K562 (cell line): ENCODE measurements around the gene ZNF747. TPM values are rescaled to one million over a fixed set of nuclear protein-coding genes. Genes with fewer than 3 reads are reported as not detected.

Experiments used
- ATAC-seq: fragments of 200-7000 bp; cut with Tn5 transposase; 3 replicates; pipeline ENCODE4 v1.9.1; 2020; ENCODE audit warnings: moderate library complexity
- BruUV-seq: library from RNA; stranded (reverse); fragments of 400-500 nt; replicated peaks from 2 replicates; lab custom pipeline; 2021; lab: Mats Ljungman, UMichigan
- CTCF ChIA-PET: fragments of 300-600 bp; formaldehyde crosslinking; extraction: SDS; loops from one replicate; lab custom pipeline; 2021; ENCODE audit warnings: low intra/inter-chr PET ratio; lab: Yijun Ruan, JAX
- POLR2A ChIA-PET: fragments of 300-600, 350-650 bp; sonication (Branson Sonifier 250); formaldehyde crosslinking; extraction: SDS; loops from one replicate; lab custom pipeline; 2021; ENCODE audit warnings: antibody characterized with exemption, inconsistent platforms; lab: Yijun Ruan, JAX
- DNase-seq, 4 experiments: peaks; one replicate each; pipeline versions ENCODE4 v3.0.0 to v3.0.0-alpha.2; 2011 to 2018; ENCODE audit warnings: low spot score in 3 of 4, mixed read lengths in 3 of 4; ENCODE audit errors: extremely low read depth in 1 of 4
- FAIRE-seq: peaks from 2 replicates; lab custom pipeline; 2011; peaks lifted over from hg19 to GRCh38; lab: Jason Lieb, UNC
- H2AFZ ChIP-seq: 2 replicates; pipeline ENCODE4 v1.6.0; 2011; ENCODE audit warnings: low read depth, low read length, control low read depth, inconsistent platforms
- H3K27ac ChIP-seq: fragments of 200-600 bp; 3 replicates; pipeline ENCODE4 v1.8.0; 2011; ENCODE audit warnings: low read depth, mild to moderate bottlenecking, control low read depth, inconsistent platforms, low read length, moderate library complexity, mixed read lengths; ENCODE audit errors: extremely low read depth
- H3K27me3 ChIP-seq, 2 experiments: fragments of 300-600 bp in 1 of 2; 2 replicates in 1 of 2; 3 replicates in 1 of 2; pipeline versions ENCODE4 v1.6.0 to v1.8.0; 2011; ENCODE audit warnings: inconsistent platforms in 2 of 2, low read length in 2 of 2, mild to moderate bottlenecking in 1 of 2, mixed read lengths in 1 of 2, moderate library complexity in 1 of 2; ENCODE audit not compliant: control insufficient read depth in 2 of 2, insufficient read depth in 2 of 2
- H3K36me3 ChIP-seq: fragments of 300-600 bp; 3 replicates; pipeline ENCODE4 v1.8.0; 2011; ENCODE audit warnings: mild to moderate bottlenecking, low read length, inconsistent platforms; ENCODE audit not compliant: control insufficient read depth, insufficient read depth
- H3K4me1 ChIP-seq, 2 experiments: fragments of 200-600 bp in 1 of 2; replicated peaks in 1 of 2; 2 replicates in 1 of 2; 3 replicates in 1 of 2; pipeline versions ENCODE4 v1.5.1 to v1.8.0; 2011; ENCODE audit warnings: inconsistent platforms in 2 of 2, low read length in 2 of 2, mild to moderate bottlenecking in 1 of 2, mixed read lengths in 1 of 2, moderate library complexity in 1 of 2; ENCODE audit not compliant: control insufficient read depth in 2 of 2, insufficient read depth in 2 of 2
- H3K4me2 ChIP-seq: 2 replicates; pipeline ENCODE4 v1.6.1; 2011; ENCODE audit warnings: low read length, control low read depth, inconsistent platforms, mixed read lengths; ENCODE audit not compliant: insufficient read depth
- H3K4me3 ChIP-seq: fragments of 200-600 bp; sonication (generic), shearing (Covaris generic); 2 replicates; pipeline ENCODE4 v1.5.1; 2016; ENCODE audit warnings: control low read depth, inconsistent platforms
- H3K79me2 ChIP-seq: fragments of 200-600 bp; 3 replicates; pipeline ENCODE4 v1.8.0; 2011; ENCODE audit warnings: low read length, inconsistent platforms; ENCODE audit not compliant: control insufficient read depth, insufficient read depth
- H3K9ac ChIP-seq, 2 experiments: 2 replicates each; pipeline versions ENCODE4 v1.6.0 to v1.6.1; 2011; ENCODE audit warnings: low read depth in 2 of 2, low read length in 2 of 2, control low read depth in 1 of 2, inconsistent platforms in 1 of 2, mild to moderate bottlenecking in 1 of 2, mixed read lengths in 1 of 2; ENCODE audit not compliant: insufficient read depth in 1 of 2
- H3K9me1 ChIP-seq: one replicate; pipeline ENCODE4 v1.6.0; 2011; ENCODE audit warnings: inconsistent platforms, mild to moderate bottlenecking, low read length, moderate library complexity; ENCODE audit not compliant: control insufficient read depth, insufficient read depth
- H3K9me3 ChIP-seq: replicated peaks from 2 replicates; pipeline ENCODE4 v1.5.1; 2011; ENCODE audit warnings: low read depth, low read length, inconsistent platforms; ENCODE audit not compliant: control insufficient read depth, insufficient read depth
- H4K20me1 ChIP-seq: replicated peaks from 2 replicates; pipeline ENCODE4 v1.6.1; 2011; ENCODE audit warnings: low read length, inconsistent platforms, mixed read lengths; ENCODE audit not compliant: control insufficient read depth, insufficient read depth
- ASH1L ChIP-seq: fragments of 450-650 bp; IDR thresholded peaks from 2 replicates; pipeline ENCODE4 v1.6.1; 2018; ENCODE audit warnings: borderline replicate concordance, mild to moderate bottlenecking, low read depth; ENCODE audit not compliant: partially characterized antibody
- CXXC5 ChIP-seq: fragments of 250-450 bp; sonication (Bioruptor Pico); IDR thresholded peaks from 2 replicates; pipeline ENCODE4 v1.8.0; 2022; ENCODE audit warnings: inconsistent platforms, mild to moderate bottlenecking, moderate library complexity
- GTF2E2 ChIP-seq: fragments of 200-800 bp; sonication (Bioruptor generic); IDR thresholded peaks from 2 replicates; pipeline ENCODE4 v1.6.1; 2016; ENCODE audit warnings: missing genetic modification characterization, missing compliant biosample characterization
- HNRNPK ChIP-seq: fragments of 200-400 bp; formaldehyde crosslinking; IDR thresholded peaks from one replicate; pipeline ENCODE4 v1.6.1; 2018; ENCODE audit warnings: mild to moderate bottlenecking, low read depth, low read length; ENCODE audit not compliant: poor library complexity, severe bottlenecking
- NR4A1 ChIP-seq, 2 experiments: fragments of 250-450 bp in 1 of 2; fragments of 450-650 bp in 1 of 2; sonication (Bioruptor Pico) in 1 of 2; IDR thresholded peaks; 2 replicates each; pipeline versions ENCODE4 v1.4.0 to v1.6.1; 2016 to 2020; ENCODE audit warnings: mild to moderate bottlenecking in 2 of 2, missing compliant biosample characterization in 1 of 2, missing genetic modification characterization in 1 of 2, moderate library complexity in 1 of 2
- POLR3A ChIP-seq: IDR thresholded peaks from 2 replicates; pipeline ENCODE4 v1.6.1; 2011; ENCODE audit warnings: borderline replicate concordance, mild to moderate bottlenecking, moderate library complexity; ENCODE audit not compliant: insufficient read length, insufficient read depth; ENCODE audit errors: extremely low read depth
- RBFOX2 ChIP-seq: fragments of 200-400 bp; formaldehyde crosslinking; IDR thresholded peaks from 2 replicates; pipeline ENCODE4 v1.6.1; 2017; ENCODE audit warnings: low read depth, mild to moderate bottlenecking, low read length, moderate library complexity
- SMAD3 ChIP-seq: fragments of 450-650 bp; formaldehyde crosslinking; conservative IDR thresholded peaks from 2 replicates; pipeline ENCODE4 v1.4.0; 2020; ENCODE audit warnings: mild to moderate bottlenecking
- SOX6 ChIP-seq: fragments of 450-650 bp; IDR thresholded peaks from 2 replicates; pipeline ENCODE4 v1.6.1; 2014; ENCODE audit warnings: mild to moderate bottlenecking
- SPI1 ChIP-seq: IDR thresholded peaks from 2 replicates; pipeline ENCODE4 v1.6.1; 2011; ENCODE audit warnings: low read depth, low read length, control low read depth, borderline replicate concordance
- TARDBP ChIP-seq: fragments of 450-650 bp; IDR thresholded peaks from 2 replicates; pipeline ENCODE4 v1.6.1; 2016
- ZBED1 ChIP-seq: IDR thresholded peaks from 2 replicates; pipeline ENCODE4 v1.6.1; 2014
- ZNF24 ChIP-seq: fragments of 450-650 bp; IDR thresholded peaks from 2 replicates; pipeline ENCODE4 v1.6.1; 2016
- ZNF551 ChIP-seq: fragments of 250-450 bp; sonication (Bioruptor Pico); IDR thresholded peaks from 2 replicates; pipeline ENCODE4 v1.5.0; 2021; ENCODE audit warnings: mild to moderate bottlenecking, moderate library complexity
- ZNF76 ChIP-seq: fragments of 250-450 bp; sonication (Bioruptor Pico); IDR thresholded peaks from 2 replicates; pipeline ENCODE4 v1.4.0; 2020; ENCODE audit warnings: mild to moderate bottlenecking, moderate library complexity, borderline replicate concordance
- WGBS: fragments of 100-300 bp; shearing (Covaris generic); methylation state at CpG from one replicate; pipeline ENCODE4 v1.1.6; 2016; ENCODE audit warnings: low coverage, mixed read lengths; ENCODE audit not compliant: insufficient coverage; ENCODE audit errors: missing lambda C conversion rate; 5-methylcytosine and 5-hydroxymethylcytosine counted together
- in situ Hi-C: fragments of 300-500 bp; cut with MboI; formaldehyde crosslinking; loops from 4 replicates; pipeline ENCODE4 v1.15.0; 2018; ENCODE audit warnings: inconsistent platforms, mixed read lengths
- intact Hi-C: fragments of 100-400 bp; cut with micrococcal nuclease; formaldehyde crosslinking; loops from 2 replicates; pipeline ENCODE4 v1.14.2; 2022
- polyA plus RNA-seq, 8 experiments: library from polyadenylated mRNA; depleted of rRNA in 4 of 8; stranded (reverse) in 5 of 8; unstranded in 3 of 8; fragments of >200 nt; fragmentation: Nextera tagmentation in 2 of 8; fragmentation: Illumina TruSeq in 1 of 8; extraction: Ambion mirVana in 2 of 8; extraction: Trizol in 1 of 8; gene quantifications; 2 replicates each; pipeline versions ENCODE4 v1.2.1 to v1.2.3, GENCODE V29; 2011 to 2014; ENCODE audit warnings: inconsistent platforms in 1 of 8, missing spikeins in 1 of 8
- total RNA-seq, 7 experiments: library from RNA; depleted of rRNA in 6 of 7; stranded (reverse); fragments of >200 nt in 6 of 7; fragmentation: Illumina TruSeq in 2 of 7; extraction: Trizol in 2 of 7; gene quantifications; 2 replicates each; pipeline versions ENCODE4 v1.2.1 to v1.2.3, GENCODE V29; 2011 to 2021; ENCODE audit warnings: low replicate concordance in 1 of 7
- TF ChIP-seq, protein P1 (sequence below): sonication (generic); formaldehyde crosslinking; IDR thresholded peaks from 2 replicates; pipeline ENCODE4 v1.8.0; 2022; ENCODE audit warnings: missing genetic modification reagents, mild to moderate bottlenecking, moderate library complexity, borderline replicate concordance
- TF ChIP-seq, protein P2 (sequence below): sonication (generic); formaldehyde crosslinking; IDR thresholded peaks from 2 replicates; pipeline ENCODE4 v1.8.1; 2023; ENCODE audit warnings: mild to moderate bottlenecking, missing genetic modification reagents
- TF ChIP-seq, protein P3 (sequence below): fragments of 250-450 bp; sonication (Bioruptor Pico); IDR thresholded peaks from 2 replicates; pipeline ENCODE4 v1.4.0; 2020; ENCODE audit warnings: mild to moderate bottlenecking

ZNF747 gene
- total and polyA plus RNA-seq, 9 of the 15 experiments (the other 6 are each of a cell fraction or from before 2014, with no cell fraction given) = 0.14 to 3.3 (median 1.5) TPM

DNA sequence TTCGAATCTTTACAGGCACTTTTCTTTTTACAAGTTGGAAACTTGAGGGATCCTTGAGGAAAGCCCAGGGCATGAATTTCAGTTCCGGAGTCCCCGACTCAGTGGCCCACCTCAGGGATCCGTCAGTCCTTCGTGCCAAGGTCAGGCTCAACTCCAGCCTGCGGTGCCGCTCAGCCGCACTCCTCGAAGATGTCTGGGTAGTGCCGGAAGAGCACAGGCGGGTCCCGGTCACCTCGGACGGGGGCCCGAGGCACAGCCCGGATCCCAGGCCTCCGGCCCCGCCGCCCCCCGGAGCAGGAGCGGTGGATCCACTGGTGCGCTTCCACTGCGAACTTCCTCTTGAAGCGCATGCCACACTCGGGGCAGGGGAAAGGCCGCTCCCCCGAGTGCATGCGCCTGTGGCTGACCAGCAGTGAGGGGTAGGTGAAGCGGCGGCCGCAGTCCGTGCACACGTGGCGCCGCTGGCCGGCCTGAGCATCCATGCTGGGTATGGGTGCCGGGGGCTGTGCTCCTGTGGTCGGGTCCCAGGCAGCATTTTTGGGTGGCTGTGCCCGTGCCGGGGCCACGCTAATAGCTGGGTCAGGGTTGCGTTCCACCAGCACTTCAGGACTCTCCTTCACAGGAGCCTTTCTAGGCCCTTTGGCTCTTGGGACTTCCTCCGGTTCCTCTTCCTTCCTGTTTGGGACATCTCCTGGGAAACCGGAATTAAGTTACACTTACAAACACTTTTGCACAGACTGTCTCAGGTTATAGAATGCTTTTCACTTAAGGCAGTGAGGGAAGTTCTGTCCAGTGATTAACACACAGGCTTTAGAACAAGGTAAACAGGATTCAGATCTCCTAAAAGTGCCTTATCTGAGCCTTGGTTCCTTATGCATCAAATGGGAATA is 35.3 kb upstream of the ZNF747 start:
- Histone ChIP-seq H3K27ac (no peak overlapping the region), H3K9me3 (no peaks in the 10 kb centered on the region), H3K9me1 (no peaks in the 10 kb centered on the region), H3K36me3 (no peaks in the 10 kb centered on the region), H2AFZ (no peak overlapping the region), H3K4me3 (no peak overlapping the region), H3K4me2 (no peak overlapping the region), H3K27me3 (no peaks in the 10 kb centered on the region), H4K20me1 (no peaks in the 10 kb centered on the region), H3K79me2 (peaks cover 29% of the 10 kb centered on the region), H3K9ac (peak overlapping the region in 1 of 2 experiments; percentile 15; a peak in 1 of 4 replicates), H3K4me1 (peaks cover 17 to 30% of the 10 kb centered on the region in 2 experiments)
- WGBS = 87% methylated on average over 27 of the region's 44 CpGs
- ChIA-PET CTCF (no interaction called here), POLR2A (interaction anchor here (1.0 to 2.8 kb wide), 2 partner anchors 12 to 15 kb away, joined by 3 to 28 read pairs; partner anchors contain the start of genes ZNF764 and ZNF785)
- FAIRE-seq = no peak
- ATAC-seq = no peak
- intact Hi-C loops = no loop called here
- BruUV-seq = TSS peak; percentile 54
- in situ Hi-C loops = no loop called here
- no peak for DNase-seq
- no peak for TF ChIP-seq SOX6
- no peak for TF ChIP-seq ZNF551 (CRISPR knock-in tag)
- TF ChIP-seq ZNF24 = no peak
- TF ChIP-seq SMAD3 (CRISPR knock-in tag) = no peak
- no peak for TF ChIP-seq NR4A1 (CRISPR knock-in tag; IDR thresholded peaks at IDR 0.05)
- TF ChIP-seq NR4A1 (tag; IDR thresholded peaks at IDR 0.05) = no peak
- TF ChIP-seq, protein P1, sequence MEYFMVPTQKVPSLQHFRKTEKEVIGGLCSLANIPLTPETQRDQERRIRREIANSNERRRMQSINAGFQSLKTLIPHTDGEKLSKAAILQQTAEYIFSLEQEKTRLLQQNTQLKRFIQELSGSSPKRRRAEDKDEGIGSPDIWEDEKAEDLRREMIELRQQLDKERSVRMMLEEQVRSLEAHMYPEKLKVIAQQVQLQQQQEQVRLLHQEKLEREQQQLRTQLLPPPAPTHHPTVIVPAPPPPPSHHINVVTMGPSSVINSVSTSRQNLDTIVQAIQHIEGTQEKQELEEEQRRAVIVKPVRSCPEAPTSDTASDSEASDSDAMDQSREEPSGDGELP = 0 out of 2 replicates have a peak, but pooled peaks have one; percentile 9
- TF ChIP-seq, protein P2, sequence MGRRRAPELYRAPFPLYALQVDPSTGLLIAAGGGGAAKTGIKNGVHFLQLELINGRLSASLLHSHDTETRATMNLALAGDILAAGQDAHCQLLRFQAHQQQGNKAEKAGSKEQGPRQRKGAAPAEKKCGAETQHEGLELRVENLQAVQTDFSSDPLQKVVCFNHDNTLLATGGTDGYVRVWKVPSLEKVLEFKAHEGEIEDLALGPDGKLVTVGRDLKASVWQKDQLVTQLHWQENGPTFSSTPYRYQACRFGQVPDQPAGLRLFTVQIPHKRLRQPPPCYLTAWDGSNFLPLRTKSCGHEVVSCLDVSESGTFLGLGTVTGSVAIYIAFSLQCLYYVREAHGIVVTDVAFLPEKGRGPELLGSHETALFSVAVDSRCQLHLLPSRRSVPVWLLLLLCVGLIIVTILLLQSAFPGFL (CRISPR knock-in tag) = no peak
- TF ChIP-seq, protein P3, sequence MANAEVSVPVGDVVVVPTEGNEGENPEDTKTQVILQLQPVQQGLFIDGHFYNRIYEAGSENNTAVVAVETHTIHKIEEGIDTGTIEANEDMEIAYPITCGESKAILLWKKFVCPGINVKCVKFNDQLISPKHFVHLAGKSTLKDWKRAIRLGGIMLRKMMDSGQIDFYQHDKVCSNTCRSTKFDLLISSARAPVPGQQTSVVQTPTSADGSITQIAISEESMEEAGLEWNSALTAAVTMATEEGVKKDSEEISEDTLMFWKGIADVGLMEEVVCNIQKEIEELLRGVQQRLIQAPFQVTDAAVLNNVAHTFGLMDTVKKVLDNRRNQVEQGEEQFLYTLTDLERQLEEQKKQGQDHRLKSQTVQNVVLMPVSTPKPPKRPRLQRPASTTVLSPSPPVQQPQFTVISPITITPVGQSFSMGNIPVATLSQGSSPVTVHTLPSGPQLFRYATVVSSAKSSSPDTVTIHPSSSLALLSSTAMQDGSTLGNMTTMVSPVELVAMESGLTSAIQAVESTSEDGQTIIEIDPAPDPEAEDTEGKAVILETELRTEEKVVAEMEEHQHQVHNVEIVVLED (CRISPR knock-in tag) = no peak
- TF ChIP-seq SPI1 = no peak
- no peak for TF ChIP-seq ZBED1
- no peak for TF ChIP-seq HNRNPK
- TF ChIP-seq CXXC5 (CRISPR knock-in tag) = no peak
- TF ChIP-seq ASH1L = no peak
- no peak for TF ChIP-seq ZNF76 (CRISPR knock-in tag)
- TF ChIP-seq POLR3A = no peak
- 0 out of 2 replicates have a peak, but pooled peaks have one; percentile 7 for TF ChIP-seq GTF2E2 (tag)
- TF ChIP-seq RBFOX2 = 0 out of 2 replicates have a peak, but pooled peaks have one; percentile 26
- TF ChIP-seq TARDBP = no peak
